Measurements from ENCODE around the gene CCDC187. TPM values are rescaled to one million over a fixed set of nuclear protein-coding genes. Genes with fewer than 3 reads are reported as not detected.

Gene CCDC187
- total RNA-seq, 1 donor, result 0.10 TPM

DNA sequence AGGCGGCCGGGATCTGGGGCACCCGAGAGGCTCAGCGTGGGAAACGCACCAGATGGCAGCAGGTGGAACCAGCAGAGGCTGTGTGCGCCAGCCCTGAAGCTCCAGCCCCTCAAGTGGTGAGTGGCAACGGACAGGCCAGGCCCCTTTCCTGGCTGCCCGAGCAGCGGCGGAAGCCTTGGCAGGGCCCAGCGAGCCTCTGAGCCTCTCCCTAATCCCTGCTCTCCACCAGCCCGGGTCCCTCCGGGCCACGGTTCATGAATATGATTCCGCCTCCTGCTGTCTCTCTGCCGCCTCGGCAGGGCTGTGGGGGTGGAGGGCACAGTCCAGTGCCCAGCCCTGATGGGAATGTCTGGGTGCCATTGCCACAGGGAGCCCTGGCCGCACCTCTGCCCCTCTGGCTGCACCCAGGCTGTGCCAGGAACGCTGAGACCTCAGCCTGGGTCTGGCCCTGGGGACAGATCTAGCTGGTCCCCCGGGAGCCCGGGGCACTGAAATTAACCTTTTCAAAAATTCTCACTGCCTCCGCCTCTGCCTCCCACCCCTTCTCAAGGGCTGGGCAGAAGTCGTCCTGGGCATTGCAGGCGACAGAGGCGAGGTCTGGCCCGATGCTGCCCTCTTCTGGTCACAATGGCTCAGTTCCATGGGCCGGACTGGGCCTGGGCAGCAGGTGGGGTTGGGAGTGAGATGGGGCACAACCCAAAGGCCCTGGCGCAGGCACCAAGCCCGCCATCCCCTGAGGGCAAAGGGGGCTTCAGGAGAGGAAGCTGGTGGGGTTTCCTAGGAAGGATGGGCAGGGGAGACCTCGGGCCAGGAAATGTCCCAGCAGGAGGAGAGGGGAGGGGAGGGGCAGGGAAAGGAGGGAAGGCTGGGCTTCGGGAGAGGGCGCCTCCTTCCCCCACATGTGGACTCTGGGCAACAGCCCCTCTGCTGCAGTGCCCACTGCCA lies 20.3 kb downstream of the CCDC187 start:
- H3K4me1 ChIP-seq (ENCODE audit: insufficient read depth, low read length), result no peaks in the 10 kb centered on the region
- H3K4me3 ChIP-seq (ENCODE audit: low read length), result no peak overlapping the region
- H3K9me3 ChIP-seq (ENCODE audit: low read depth, low read length), result no peaks in the 10 kb centered on the region
- H3K27me3 ChIP-seq (ENCODE audit: insufficient read depth, low read length), result no peaks in the 10 kb centered on the region

DNA sequence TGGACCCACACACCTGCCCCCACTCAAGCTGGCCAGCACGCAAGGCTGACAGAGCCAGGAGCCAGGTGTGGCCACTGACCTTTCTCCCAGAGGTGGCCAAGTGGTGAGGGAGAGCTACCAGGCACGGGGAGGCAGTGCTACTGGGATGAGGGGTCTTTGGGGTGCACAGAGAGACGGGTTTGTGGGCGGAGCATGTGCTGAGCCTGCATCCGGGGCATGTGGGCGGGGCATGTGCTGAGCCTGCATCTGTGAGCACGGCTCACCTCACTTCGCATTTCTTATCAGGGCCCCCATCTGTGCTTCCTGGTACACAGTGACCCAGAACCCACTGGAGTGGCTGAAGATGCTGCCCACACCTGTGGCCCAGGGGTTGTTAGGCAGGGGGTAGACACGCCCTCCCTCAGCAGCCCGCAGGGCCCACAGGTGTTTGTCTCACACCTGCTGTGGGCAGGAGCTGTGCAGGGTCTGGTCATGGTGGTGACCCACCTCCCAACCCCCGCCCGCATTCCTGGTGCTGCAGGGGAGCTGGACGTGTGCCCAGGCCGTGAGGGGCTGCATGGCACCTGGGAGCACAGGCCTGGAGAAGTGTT lies 21.5 kb downstream of the CCDC187 start:
- Histone ChIP-seq H3K9me3 (ENCODE audit: low read depth, low read length) (no peaks in the 10 kb centered on the region), H3K27me3 (ENCODE audit: insufficient read depth, low read length) (no peaks in the 10 kb centered on the region), H3K4me1 (ENCODE audit: insufficient read depth, low read length) (no peaks in the 10 kb centered on the region), H3K4me3 (ENCODE audit: low read length) (no peak overlapping the region)

DNA sequence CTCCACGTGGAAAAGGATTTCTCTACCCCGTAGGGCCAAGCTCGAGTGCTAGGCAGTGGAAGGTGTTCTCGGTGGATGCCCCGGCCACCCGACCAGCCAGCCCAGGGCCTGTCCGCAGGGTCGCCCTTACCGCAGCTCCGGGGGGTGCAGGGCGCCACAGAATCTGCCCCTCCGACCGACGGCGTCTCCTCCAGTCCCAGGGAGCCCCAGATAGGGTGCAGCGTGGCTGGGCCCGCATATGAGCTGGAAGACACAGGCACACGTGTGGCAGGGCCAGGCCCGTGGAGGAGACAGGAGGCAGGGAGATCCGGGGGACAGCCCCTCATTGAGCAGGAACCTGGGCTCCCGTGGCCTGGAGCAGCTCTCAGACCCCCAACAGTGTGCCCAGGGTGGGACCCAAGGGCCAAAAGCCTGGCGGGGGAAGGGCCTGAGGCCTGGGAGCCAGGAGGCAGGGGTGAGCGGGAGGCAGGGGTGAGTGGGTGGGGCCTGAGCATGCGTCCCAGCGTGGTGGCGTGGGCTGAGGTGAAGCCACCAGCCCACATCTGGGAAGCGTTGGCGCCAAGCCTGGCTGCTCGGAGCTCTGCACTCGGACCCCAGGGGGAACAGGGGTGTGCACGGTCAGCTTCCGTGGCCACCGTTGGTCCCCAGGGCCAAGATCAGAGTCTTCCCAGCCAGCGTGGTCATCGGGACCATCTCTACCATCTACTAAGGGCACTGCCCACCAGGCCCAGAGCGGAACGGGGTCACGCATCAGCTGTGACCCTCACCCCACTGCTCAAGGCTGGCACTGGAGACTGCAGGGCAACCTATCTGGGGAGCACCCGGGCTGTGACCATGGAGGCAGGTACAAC lies 22.2 kb downstream of the CCDC187 start:
- Histone ChIP-seq H3K4me3 (ENCODE audit: low read length) (no peak overlapping the region), H3K9me3 (ENCODE audit: low read depth, low read length) (no peaks in the 10 kb centered on the region), H3K27me3 (ENCODE audit: insufficient read depth, low read length) (no peaks in the 10 kb centered on the region), H3K4me1 (ENCODE audit: insufficient read depth, low read length) (no peaks in the 10 kb centered on the region)

DNA sequence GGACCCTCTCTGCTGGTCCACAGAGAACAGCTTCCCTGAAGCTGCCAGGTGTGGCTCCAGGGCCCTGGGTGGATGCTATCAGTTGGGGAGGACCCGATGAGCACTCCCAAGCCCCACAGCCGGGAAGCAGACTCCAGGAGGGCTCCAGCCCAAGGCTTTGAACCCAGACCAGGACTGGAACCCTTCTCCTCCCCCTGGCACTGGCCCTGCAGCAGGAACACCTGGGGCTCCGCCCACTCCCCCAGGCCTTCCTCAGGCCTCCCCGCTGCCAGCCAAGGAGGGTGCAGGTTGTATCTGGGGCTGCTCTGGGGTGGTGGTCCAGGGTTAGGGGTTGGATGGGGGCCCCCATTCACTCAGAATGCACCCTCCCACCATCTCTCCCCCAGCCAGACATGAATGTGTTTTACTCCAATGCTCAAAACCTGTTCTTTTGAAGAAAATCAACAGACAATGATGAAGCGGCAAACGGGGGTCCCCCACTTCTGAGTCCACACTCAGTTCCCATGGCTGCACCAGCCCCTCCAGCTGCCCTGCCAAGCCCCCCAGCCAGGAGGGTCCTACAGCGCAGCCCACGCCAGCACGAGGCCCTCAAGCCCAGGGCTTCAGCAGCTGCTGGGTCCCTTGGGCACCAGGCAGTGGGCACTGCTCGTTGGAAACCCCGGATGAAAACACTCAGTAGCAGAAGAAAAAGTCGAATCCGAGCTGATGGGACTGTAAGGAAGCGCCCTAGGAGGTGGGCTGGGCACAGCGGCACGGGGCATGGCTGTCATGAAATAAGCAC lies 23.2 kb downstream of the CCDC187 start:
- Histone ChIP-seq H3K27me3 (ENCODE audit: insufficient read depth, low read length) (no peaks in the 10 kb centered on the region), H3K4me1 (ENCODE audit: insufficient read depth, low read length) (no peaks in the 10 kb centered on the region), H3K9me3 (ENCODE audit: low read depth, low read length) (no peaks in the 10 kb centered on the region), H3K4me3 (ENCODE audit: low read length) (no peak overlapping the region)

DNA sequence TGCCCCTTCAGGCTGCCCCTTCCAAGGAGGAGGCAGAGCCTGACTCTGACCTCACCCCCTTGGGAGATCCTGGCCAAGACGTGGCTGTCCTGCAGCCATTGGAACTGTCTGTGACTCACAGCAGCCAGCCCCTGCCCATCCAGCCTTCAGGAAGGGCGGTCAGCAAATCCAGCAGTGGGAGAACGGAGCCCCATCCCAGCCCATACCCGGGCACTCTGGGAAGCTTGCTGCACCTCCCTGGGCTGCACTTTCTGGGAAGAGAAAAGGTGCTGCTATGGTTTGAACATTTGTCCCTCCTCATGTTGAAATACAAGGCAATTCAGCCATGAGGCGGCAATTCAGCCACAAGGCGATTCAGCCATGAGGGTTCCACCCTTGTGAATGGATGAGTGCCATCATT lies 24.4 kb downstream of the CCDC187 start:
- no peaks in the 10 kb centered on the region for H3K9me3 ChIP-seq (ENCODE audit: low read depth, low read length)
- no peaks in the 10 kb centered on the region for H3K27me3 ChIP-seq (ENCODE audit: insufficient read depth, low read length)
- H3K4me1 ChIP-seq (ENCODE audit: insufficient read depth, low read length), result no peaks in the 10 kb centered on the region
- no peak overlapping the region for H3K4me3 ChIP-seq (ENCODE audit: low read length)

DNA sequence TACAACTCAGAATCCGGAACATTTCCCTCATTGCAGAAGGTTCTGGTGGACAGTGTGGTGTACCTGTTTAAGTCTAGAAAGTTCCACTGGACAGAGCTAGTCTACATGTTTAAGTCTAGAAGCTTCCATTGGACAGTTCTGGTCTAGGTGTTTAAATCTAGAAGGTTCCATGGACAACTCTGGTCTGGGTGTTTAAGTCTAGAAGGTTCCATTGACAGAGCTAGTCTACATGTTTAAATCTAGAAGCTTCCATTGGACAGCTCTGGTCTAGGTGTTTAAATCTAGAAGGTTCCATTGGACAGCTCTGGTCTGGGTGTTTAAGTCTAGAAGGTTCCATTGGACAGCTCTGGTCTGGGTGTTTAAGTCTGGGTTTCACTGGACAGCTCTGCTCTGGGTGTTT lies 25.0 kb downstream of the CCDC187 start:
- Histone ChIP-seq H3K4me3 (ENCODE audit: low read length) (no peak overlapping the region), H3K27me3 (ENCODE audit: insufficient read depth, low read length) (no peaks in the 10 kb centered on the region), H3K9me3 (ENCODE audit: low read depth, low read length) (no peaks in the 10 kb centered on the region), H3K4me1 (ENCODE audit: insufficient read depth, low read length) (no peaks in the 10 kb centered on the region)

DNA sequence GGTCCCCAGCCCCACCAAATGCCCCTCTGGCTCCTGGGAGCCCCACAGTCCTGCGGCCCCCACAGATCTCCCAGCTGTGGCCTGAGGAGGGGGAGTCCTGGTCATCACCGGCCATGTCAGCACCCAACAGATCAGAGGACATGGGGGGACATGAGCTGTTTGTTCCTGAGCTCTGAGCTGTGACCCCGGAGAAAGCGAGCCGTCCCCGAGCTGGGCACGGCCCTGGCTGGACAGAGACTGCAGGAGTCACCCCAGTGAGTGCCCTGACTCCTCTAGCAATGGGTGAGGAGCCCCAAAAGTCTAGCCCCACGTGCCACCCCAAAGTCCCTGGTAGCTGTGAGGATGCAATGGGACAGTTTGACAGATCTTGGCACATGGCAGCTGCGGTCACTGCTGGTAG lies 25.7 kb downstream of the CCDC187 start:
- Histone ChIP-seq H3K4me1 (ENCODE audit: insufficient read depth, low read length) (no peaks in the 10 kb centered on the region), H3K27me3 (ENCODE audit: insufficient read depth, low read length) (no peaks in the 10 kb centered on the region), H3K4me3 (ENCODE audit: low read length) (no peak overlapping the region), H3K9me3 (ENCODE audit: low read depth, low read length) (no peaks in the 10 kb centered on the region)

DNA sequence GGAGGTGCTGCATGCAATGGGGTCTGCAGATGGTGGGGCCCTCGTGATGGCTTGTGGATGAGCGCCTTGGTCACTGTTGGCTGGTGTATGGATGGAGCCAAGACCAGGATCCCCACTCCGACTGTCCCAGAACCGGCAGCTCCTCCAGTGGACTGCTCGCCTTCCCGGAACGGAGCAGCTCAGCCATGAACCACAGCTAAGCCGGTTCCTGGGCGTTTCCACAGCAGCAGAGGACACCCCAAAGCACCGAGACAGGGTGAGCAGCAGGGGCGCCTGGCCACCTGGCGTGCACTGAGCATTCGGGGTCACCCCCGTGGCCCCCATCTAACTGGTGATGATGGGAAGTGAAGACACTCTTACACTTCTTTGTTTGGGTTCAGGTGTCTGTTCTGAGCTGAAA lies 26.1 kb downstream of the CCDC187 start:
- Histone ChIP-seq H3K9me3 (ENCODE audit: low read depth, low read length) (no peaks in the 10 kb centered on the region), H3K4me1 (ENCODE audit: insufficient read depth, low read length) (no peaks in the 10 kb centered on the region), H3K4me3 (ENCODE audit: low read length) (no peak overlapping the region), H3K27me3 (ENCODE audit: insufficient read depth, low read length) (no peaks in the 10 kb centered on the region)

DNA sequence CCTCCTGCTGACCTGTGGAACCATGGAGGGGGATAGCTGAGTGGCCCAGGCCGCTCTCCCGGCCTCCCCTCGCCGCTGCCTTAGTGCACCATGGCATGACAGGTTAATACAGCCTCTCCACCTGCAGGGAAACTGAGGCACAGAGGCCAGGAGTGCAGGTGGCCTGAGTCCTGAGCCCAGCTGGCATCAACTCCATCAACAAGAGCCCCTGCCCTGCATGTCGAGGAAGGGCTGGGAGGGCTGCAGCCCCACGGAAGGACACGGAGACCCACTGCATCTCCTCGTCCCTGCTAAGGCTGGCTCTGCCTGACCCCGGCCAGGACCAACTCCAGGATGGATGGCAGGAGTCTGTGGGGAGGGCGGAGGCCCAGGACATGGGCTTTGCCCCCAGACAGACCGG lies 27.2 kb downstream of the CCDC187 start:
- no peaks in the 10 kb centered on the region for H3K27me3 ChIP-seq (ENCODE audit: insufficient read depth, low read length)
- H3K4me1 ChIP-seq (ENCODE audit: insufficient read depth, low read length), result no peaks in the 10 kb centered on the region
- H3K4me3 ChIP-seq (ENCODE audit: low read length), result no peak overlapping the region
- no peaks in the 10 kb centered on the region for H3K9me3 ChIP-seq (ENCODE audit: low read depth, low read length)

DNA sequence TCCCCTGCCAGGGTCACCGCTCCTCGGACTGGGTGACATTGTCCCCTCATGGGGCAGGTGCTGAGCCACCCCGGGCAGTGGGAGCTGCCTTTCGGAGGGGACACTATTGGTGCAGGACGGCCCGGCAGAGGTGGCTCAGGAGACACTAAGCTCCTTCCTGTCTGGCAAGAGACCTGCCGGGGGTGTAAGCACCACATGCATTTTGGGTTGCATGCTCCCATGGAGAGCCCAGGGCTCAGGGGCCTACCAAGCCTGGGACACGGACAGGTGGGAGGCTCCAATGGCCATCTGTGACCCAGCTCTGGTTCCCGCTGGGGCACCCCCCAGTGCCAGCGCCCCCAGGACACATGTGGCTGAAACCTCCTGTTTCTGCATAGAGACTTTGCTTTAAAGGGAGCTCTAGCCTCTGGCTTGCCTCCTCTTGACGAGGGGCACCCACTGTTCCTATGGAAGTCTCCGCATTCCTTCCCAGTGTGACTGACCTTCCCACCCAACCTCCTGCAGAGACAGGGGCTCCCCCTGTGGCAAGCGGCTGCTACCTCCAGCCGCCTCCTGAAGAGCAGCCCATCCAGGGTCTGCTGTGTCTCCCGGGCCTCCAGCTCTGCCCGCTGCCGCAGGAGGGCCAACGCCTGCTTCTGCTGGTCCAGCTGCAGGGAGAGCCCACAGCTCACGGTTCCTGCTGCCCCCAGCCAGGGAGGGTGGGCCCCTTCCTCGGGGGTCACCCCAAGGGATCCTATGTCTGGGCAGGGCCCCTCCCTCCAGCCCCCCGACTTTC lies 28.1 kb downstream of the CCDC187 start:
- H3K27me3 ChIP-seq (ENCODE audit: insufficient read depth, low read length), result no peaks in the 10 kb centered on the region
- no peaks in the 10 kb centered on the region for H3K9me3 ChIP-seq (ENCODE audit: low read depth, low read length)
- H3K4me3 ChIP-seq (ENCODE audit: low read length), result no peak overlapping the region
- no peaks in the 10 kb centered on the region for H3K4me1 ChIP-seq (ENCODE audit: insufficient read depth, low read length)

DNA sequence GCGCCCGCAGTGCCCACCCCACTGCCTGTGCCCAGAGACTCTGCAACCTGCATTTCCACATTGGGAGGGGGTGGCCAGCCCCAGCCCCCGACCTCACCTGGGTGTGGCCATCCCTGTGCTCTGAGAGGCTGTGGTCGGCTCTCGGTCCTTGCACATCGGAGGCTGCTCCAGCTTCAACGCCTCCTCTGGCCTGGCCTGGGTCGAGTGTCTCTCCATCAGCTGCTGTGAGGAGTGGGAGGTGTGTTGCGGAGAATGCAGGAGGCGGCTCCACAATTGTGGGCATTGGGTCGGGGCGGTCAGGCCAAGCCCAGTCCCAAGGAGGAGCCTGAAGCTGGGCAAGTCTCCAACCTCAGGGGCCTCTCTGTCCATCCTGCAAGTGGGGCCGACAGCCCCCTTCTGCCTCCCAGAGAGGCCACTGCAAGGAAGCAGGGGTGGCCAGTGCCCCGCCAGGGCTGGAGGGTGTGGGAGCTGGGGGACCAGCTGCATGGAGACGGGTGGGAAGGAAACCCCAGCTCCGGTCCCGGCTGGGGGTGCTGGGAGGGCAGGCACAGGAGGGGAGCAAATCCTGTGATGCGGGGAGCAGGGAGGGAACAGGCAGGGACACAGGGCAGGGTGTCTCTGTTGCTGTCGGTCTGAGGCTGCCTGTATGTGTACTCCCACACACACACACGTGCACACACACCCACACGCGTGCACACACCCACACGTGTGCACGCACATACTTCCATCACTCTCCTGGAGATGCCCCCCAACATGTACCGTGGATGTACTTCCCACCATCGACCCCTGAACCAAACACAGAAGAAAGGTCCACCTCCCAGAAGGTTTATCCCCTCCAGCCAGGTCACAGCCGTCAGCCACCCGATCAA lies 28.9 kb downstream of the CCDC187 start:
- no peaks in the 10 kb centered on the region for H3K9me3 ChIP-seq (ENCODE audit: low read depth, low read length)
- no peaks in the 10 kb centered on the region for H3K27me3 ChIP-seq (ENCODE audit: insufficient read depth, low read length)
- no peak overlapping the region for H3K4me3 ChIP-seq (ENCODE audit: low read length)
- H3K4me1 ChIP-seq (ENCODE audit: insufficient read depth, low read length), result no peaks in the 10 kb centered on the region

DNA sequence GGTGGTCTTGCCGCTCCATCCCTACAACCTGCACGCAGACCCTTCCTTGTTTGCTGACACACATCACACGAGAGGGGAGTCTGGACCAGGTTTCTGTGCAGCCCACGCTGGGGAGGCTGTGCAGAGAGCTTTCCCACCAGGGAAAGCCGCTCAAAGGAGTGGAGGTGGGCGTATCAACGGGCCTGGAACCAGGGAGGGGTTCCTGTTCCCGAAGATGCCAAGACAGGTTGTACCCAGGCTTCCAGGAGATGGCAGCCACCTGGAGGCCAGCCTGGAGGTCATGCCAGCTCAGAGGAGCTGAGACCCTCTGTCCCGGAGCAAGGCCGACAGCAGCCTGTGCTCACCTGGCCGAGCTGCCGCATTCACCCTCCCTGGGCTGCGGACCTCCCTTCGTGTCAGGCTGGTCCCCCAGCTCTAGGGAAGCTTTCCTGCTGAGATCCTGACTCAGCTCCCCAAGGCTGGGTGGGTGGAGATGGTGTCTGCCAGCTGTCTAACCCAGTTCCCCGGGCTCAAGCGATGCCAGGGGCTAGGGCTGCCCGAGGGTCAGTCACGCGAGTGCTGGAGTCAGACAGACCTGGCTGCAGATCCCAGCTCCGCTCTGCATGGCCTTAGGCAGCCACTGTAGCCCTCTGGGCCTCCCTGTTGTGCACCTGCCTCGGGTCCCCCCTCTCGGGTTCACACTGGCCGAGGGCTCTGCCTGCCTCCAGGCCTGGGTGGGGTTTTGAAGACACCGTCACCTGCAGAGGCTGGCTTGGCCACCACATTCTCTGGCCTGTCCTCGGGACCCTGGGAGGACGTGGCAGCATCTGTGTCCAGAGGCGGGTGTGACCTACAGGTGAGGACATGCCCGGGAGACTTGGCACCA lies 29.7 kb downstream of the CCDC187 start:
- H3K9me3 ChIP-seq (ENCODE audit: low read depth, low read length), result no peaks in the 10 kb centered on the region
- H3K4me3 ChIP-seq (ENCODE audit: low read length), result no peak overlapping the region
- H3K27me3 ChIP-seq (ENCODE audit: insufficient read depth, low read length), result no peaks in the 10 kb centered on the region
- no peaks in the 10 kb centered on the region for H3K4me1 ChIP-seq (ENCODE audit: insufficient read depth, low read length)

All from mononuclear cell (primary cell).